A549 (cell line): ENCODE data around the gene ARMC7. TPM values are rescaled to one million over a fixed set of nuclear protein-coding genes. Genes with fewer than 3 reads are reported as not detected.

Source experiments
- ATAC-seq, 2 experiments: fragments of 200-7000 bp in 1 of 2; fragments of >200 bp in 1 of 2; cut with Nextera tagmentation in 1 of 2; cut with Tn5 transposase in 1 of 2; 3 replicates each; pipeline versions ENCODE4 v1.8.0 to v1.9.1; 2018 to 2020; ENCODE audit warnings: mild to moderate bottlenecking in 1 of 2, moderate library complexity in 1 of 2
- CTCF ChIA-PET: fragments of 300-600 bp; sonication (Branson Sonifier 250); formaldehyde crosslinking; extraction: SDS; loops from one replicate; lab custom pipeline; 2021; ENCODE audit warnings: antibody characterized with exemption, inconsistent platforms; lab: Yijun Ruan, JAX
- POLR2A ChIA-PET: fragments of 350-600 bp; formaldehyde crosslinking; extraction: SDS; loops from one replicate; lab custom pipeline; 2021; ENCODE audit warnings: antibody characterized with exemption, inconsistent platforms; lab: Yijun Ruan, JAX
- DNase-seq, 2 experiments: peaks; one replicate each; pipeline versions ENCODE4 v3.0.0 to v3.0.0-alpha.2; 2011 to 2016; ENCODE audit warnings: low read depth in 1 of 2, low spot score in 1 of 2
- FAIRE-seq: peaks from 2 replicates; lab custom pipeline; 2011; peaks lifted over from hg19 to GRCh38; lab: Jason Lieb, UNC
- H3K27ac ChIP-seq, 2 experiments: fragments of >200 bp; sonication (Bioruptor Twin); formaldehyde crosslinking; 3 replicates each; pipeline ENCODE4 v1.5.1; 2016 to 2017
- H3K4me1 ChIP-seq: fragments of >200 bp; sonication (Bioruptor Twin); formaldehyde crosslinking; 3 replicates; pipeline ENCODE4 v1.6.1; 2016
- H3K4me2 ChIP-seq: fragments of >200 bp; sonication (Bioruptor Twin); formaldehyde crosslinking; 3 replicates; pipeline ENCODE4 v1.6.1; 2016
- H3K4me3 ChIP-seq: fragments of >200 bp; sonication (Bioruptor Twin); formaldehyde crosslinking; 3 replicates; pipeline ENCODE4 v1.5.1; 2016
- H3K9me3 ChIP-seq: fragments of >200 bp; sonication (Bioruptor Twin); formaldehyde crosslinking; 3 replicates; pipeline ENCODE4 v1.6.1; 2016
- EHF ChIP-seq: fragments of 250-450 bp; sonication (Bioruptor Pico); IDR thresholded peaks from 2 replicates; pipeline ENCODE4 v1.5.0; 2020; ENCODE audit warnings: mild to moderate bottlenecking
- FOSB ChIP-seq: fragments of 250-450 bp; sonication (Bioruptor Pico); IDR thresholded peaks from 2 replicates; pipeline ENCODE4 v1.5.0; 2020; ENCODE audit warnings: mild to moderate bottlenecking, moderate library complexity
- FOSL2 ChIP-seq, 2 experiments: fragments of 450-650 bp in 1 of 2; fragments of >200 bp in 1 of 2; sonication (Bioruptor Twin) in 1 of 2; formaldehyde crosslinking; IDR thresholded peaks; 2 replicates each; pipeline versions ENCODE4 v1.5.0 to v1.6.1; 2016 to 2020; ENCODE audit warnings: mild to moderate bottlenecking in 1 of 2, moderate library complexity in 1 of 2
- HDAC2 ChIP-seq: fragments of 200-600 bp; sonication (generic); IDR thresholded peaks from 2 replicates; pipeline ENCODE4 v1.6.1; 2016
- HEYL ChIP-seq: fragments of 250-450 bp; sonication (Bioruptor Pico); IDR thresholded peaks from 2 replicates; pipeline ENCODE4 v1.8.0; 2021; ENCODE audit warnings: mild to moderate bottlenecking, moderate library complexity
- HOXB5 ChIP-seq: fragments of 250-450 bp; sonication (Bioruptor Pico); IDR thresholded peaks from 2 replicates; pipeline ENCODE4 v1.5.0; 2020; ENCODE audit warnings: mild to moderate bottlenecking, moderate library complexity
- JUN ChIP-seq, 2 experiments: fragments of >200 bp; sonication (Bioruptor Twin); formaldehyde crosslinking; IDR thresholded peaks; 2 replicates in 1 of 2; 3 replicates in 1 of 2; pipeline ENCODE4 v1.6.1; 2016 to 2017
- JUNB ChIP-seq: fragments of >200 bp; sonication (Bioruptor Twin); formaldehyde crosslinking; IDR thresholded peaks from 2 replicates; pipeline ENCODE4 v1.6.1; 2016
- KDM1A ChIP-seq: fragments of 200-600 bp; sonication (generic); IDR thresholded peaks from 2 replicates; pipeline ENCODE4 v1.6.1; 2016; ENCODE audit warnings: low read depth, mild to moderate bottlenecking
- MAFK ChIP-seq: fragments of 450-650 bp; IDR thresholded peaks from 2 replicates; pipeline ENCODE4 v1.6.1; 2014; ENCODE audit not compliant: partially characterized antibody
- NPAS2 ChIP-seq: fragments of 250-450 bp; sonication (Bioruptor Pico); IDR thresholded peaks from 2 replicates; pipeline ENCODE4 v1.8.0; 2022; ENCODE audit warnings: mild to moderate bottlenecking, moderate library complexity, borderline replicate concordance
- NR3C1 ChIP-seq: fragments of >200 bp; sonication (Bioruptor Twin); formaldehyde crosslinking; IDR thresholded peaks from 3 replicates; pipeline ENCODE4 v1.6.1; 2017
- PHF8 ChIP-seq: fragments of 200-600 bp; sonication (generic); IDR thresholded peaks from 2 replicates; pipeline ENCODE4 v1.6.1; 2016; ENCODE audit warnings: low read depth, mild to moderate bottlenecking, antibody characterized with exemption, moderate library complexity, borderline replicate concordance
- POLR2AphosphoS2 ChIP-seq: conservative IDR thresholded peaks from 2 replicates; pipeline ENCODE4 v1.6.1; 2012; ENCODE audit warnings: low read length, improper control_type of control experiment, inconsistent platforms
- RARB ChIP-seq: fragments of 250-450 bp; sonication (Bioruptor Pico); IDR thresholded peaks from 2 replicates; pipeline ENCODE4 v1.8.0; 2021; ENCODE audit warnings: mild to moderate bottlenecking, moderate library complexity
- RFX5 ChIP-seq: fragments of 450-650 bp; IDR thresholded peaks from 2 replicates; pipeline ENCODE4 v1.7.1; 2014; ENCODE audit warnings: antibody characterized with exemption, mild to moderate bottlenecking, moderate library complexity
- RNF2 ChIP-seq: fragments of 200-600 bp; sonication (generic); IDR thresholded peaks from 2 replicates; pipeline ENCODE4 v1.6.1; 2016; ENCODE audit warnings: low read depth, mild to moderate bottlenecking, antibody characterized with exemption, moderate library complexity, borderline replicate concordance
- SMC3 ChIP-seq: fragments of >200 bp; sonication (Bioruptor Twin); formaldehyde crosslinking; IDR thresholded peaks from 3 replicates; pipeline ENCODE4 v1.6.1; 2018; ENCODE audit warnings: inconsistent platforms
- SREBF2 ChIP-seq: fragments of 450-650 bp; IDR thresholded peaks from 2 replicates; pipeline ENCODE4 v1.6.1; 2014; ENCODE audit warnings: mild to moderate bottlenecking, moderate library complexity
- TP53 ChIP-seq: fragments of 250-450 bp; sonication (Bioruptor Pico); IDR thresholded peaks from 2 replicates; pipeline ENCODE4 v1.5.0; 2021; ENCODE audit warnings: mild to moderate bottlenecking, moderate library complexity
- ZC3H11A ChIP-seq: fragments of 450-650 bp; IDR thresholded peaks from 2 replicates; pipeline ENCODE4 v1.6.1; 2014; ENCODE audit warnings: antibody characterized with exemption, mild to moderate bottlenecking
- ZFP36 ChIP-seq: fragments of 450-650 bp; IDR thresholded peaks from 2 replicates; pipeline ENCODE4 v1.6.1; 2014; ENCODE audit warnings: borderline replicate concordance; ENCODE audit not compliant: partially characterized antibody
- ZNF302 ChIP-seq: fragments of 250-450 bp; sonication (Bioruptor Pico); IDR thresholded peaks from 2 replicates; pipeline ENCODE4 v1.9.0; 2021; ENCODE audit warnings: inconsistent platforms, mild to moderate bottlenecking, moderate library complexity
- WGBS: methylation state at CpG from one replicate; pipeline ENCODE4 v1.1.6; 2017; ENCODE audit errors: missing lambda C conversion rate; 5-methylcytosine and 5-hydroxymethylcytosine counted together
- polyA plus RNA-seq, 4 experiments: library from polyadenylated mRNA; depleted of rRNA in 3 of 4; stranded (reverse); fragments of >200 nt; fragmentation: RNase III in 1 of 4; extraction: RNeasy Plus Mini Kit Qiagen cat#74134 plus additional on column Dnase treatment in 1 of 4; gene quantifications; 2 replicates in 3 of 4; 3 replicates in 1 of 4; pipeline ENCODE4 v1.2.3, GENCODE V29; 2011 to 2017
- TF ChIP-seq, protein P1 (sequence below): IDR thresholded peaks from 2 replicates; pipeline ENCODE4 v1.6.1; 2012
- TF ChIP-seq, protein P2 (sequence below): fragments of 250-450 bp; sonication (Bioruptor Pico); IDR thresholded peaks from 2 replicates; pipeline ENCODE4 v1.5.0; 2021; ENCODE audit warnings: mild to moderate bottlenecking, moderate library complexity, borderline replicate concordance
- TF ChIP-seq, protein P3 (sequence below): fragments of 200-600 bp; sonication (generic); IDR thresholded peaks from 2 replicates; pipeline ENCODE4 v1.6.1; 2016; ENCODE audit warnings: antibody characterized with exemption, mild to moderate bottlenecking, moderate library complexity
- TF ChIP-seq, protein P4 (sequence below): IDR thresholded peaks from 2 replicates; pipeline ENCODE4 v1.6.1; 2012
- TF ChIP-seq, protein P5 (sequence below): fragments of 150-350 bp; IDR thresholded peaks from 2 replicates; pipeline ENCODE4 v1.6.1; 2014; ENCODE audit warnings: low read depth, mild to moderate bottlenecking, low read length
- TF ChIP-seq, protein P6 (sequence below): fragments of >200 bp; sonication (Bioruptor Twin); formaldehyde crosslinking; IDR thresholded peaks from 3 replicates; pipeline ENCODE4 v1.5.1; 2016

ARMC7 gene
- polyA plus RNA-seq, 2 of the 4 experiments (the other 2 are of a cell fraction) = 8.5 to 12.6 TPM

DNA sequence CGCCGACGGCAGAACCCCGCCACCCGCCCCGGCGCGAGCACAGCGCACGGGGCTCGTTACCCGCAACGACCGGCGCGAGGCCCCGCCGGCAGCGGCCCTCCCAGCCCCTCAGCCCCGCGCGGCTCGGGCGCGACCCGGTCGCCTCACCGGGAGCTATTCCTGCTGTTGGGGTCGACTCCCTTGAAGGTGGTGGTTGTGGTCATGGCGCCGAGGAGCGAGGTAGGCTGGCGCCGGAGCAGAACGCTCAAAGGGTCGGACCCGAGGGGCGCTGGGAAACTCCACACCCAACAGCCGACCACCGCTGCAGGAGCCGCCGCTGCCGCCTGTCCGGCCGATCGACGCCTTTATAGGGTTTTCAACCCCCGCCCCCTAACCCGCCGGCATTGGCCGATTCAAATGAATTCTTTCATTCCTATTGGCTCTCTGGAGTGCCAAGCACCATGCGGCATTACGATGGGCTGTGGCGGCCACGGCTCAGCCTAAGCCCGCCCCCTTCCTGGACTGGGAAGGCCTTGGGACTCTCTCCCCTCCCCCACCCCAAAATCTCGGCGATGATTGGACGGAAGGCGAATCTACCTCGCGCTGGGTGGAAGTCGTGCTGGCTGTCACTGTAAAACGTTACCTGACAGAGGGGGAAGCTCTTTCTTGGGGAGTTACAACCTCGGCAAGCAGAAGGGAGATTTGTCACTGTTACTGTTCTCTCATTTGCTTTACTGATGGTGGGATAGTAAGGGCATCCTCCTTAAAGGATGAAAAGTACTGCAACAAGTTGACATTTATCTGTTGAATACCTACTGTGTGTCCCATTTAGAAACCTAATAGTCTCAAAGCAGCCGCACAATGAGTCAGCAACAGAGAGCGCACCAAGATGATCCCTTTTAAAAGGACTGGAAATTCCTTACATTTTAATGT, 44.7 kb downstream of the ARMC7 start, which contains the start of gene JPT1:
JPT1 (minus strand) TSS at position 318 of the 912 bp plus-strand sequence; CDS start at position 203, 115 bp downstream.
- Histone ChIP-seq H3K4me1 (peaks cover 54% of the 10 kb centered on the region), H3K9me3 (no peaks in the 10 kb centered on the region), H3K4me3 (peak within 1 kb of the TSS; percentile 78), H3K4me2 (peak within 1 kb of the TSS; percentile 89), H3K27ac (peak within 1 kb of the TSS; percentile 85 to 95)
- ChIA-PET CTCF (interaction anchor here (0.6 to 3.1 kb wide), 8 partner anchors 10 to 193 kb away, joined by 3 to 14 read pairs (median 4); partner anchors contain the start of gene NT5C), POLR2A (interaction anchor here (0.7 to 2.3 kb wide), 22 partner anchors 9 to 136 kb away, joined by 3 to 21 read pairs (median 4); partner anchors contain the start of genes NT5C, NUP85, SLC16A5 and SUMO2)
- 3% methylated on average over 33 of the region's 67 CpGs for WGBS
- FAIRE-seq = peak; percentile 59
- peak; percentile 99 to 100 for DNase-seq
- ATAC-seq = peak; percentile 85 to 94
- TF ChIP-seq TP53 (CRISPR knock-in tag) (peak; percentile 93), SREBF2 (no peak), HDAC2 (no peak), SMC3 (no peak; the same call in 2 of the 3 replicates), MAFK (no peak), FOSL2 (IDR thresholded peaks at IDR 0.05) (no peak), FOSL2 (CRISPR knock-in tag; IDR thresholded peaks at IDR 0.05) (peak; percentile 16), ZC3H11A (no peak), RARB (CRISPR knock-in tag) (0 out of 2 replicates have a peak, but pooled peaks have one; percentile 54), EHF (CRISPR knock-in tag) (no peak), ZNF302 (CRISPR knock-in tag) (no peak), POLR2AphosphoS2 (no peak; the same call in 1 of the 2 replicates), JUN (IDR thresholded peaks at IDR 0.05) (peak; percentile 93 to 99), RFX5 (peak; percentile 47; the same call in 1 of the 2 replicates), JUNB (no peak), NR3C1 (no peak), KDM1A (no peak), ZFP36 (no peak), RNF2 (no peak), PHF8 (peak; percentile 100), FOSB (CRISPR knock-in tag) (no peak), HOXB5 (CRISPR knock-in tag) (no peak), HEYL (CRISPR knock-in tag) (no peak), NPAS2 (CRISPR knock-in tag) (no peak)
- TF ChIP-seq, protein P1, sequence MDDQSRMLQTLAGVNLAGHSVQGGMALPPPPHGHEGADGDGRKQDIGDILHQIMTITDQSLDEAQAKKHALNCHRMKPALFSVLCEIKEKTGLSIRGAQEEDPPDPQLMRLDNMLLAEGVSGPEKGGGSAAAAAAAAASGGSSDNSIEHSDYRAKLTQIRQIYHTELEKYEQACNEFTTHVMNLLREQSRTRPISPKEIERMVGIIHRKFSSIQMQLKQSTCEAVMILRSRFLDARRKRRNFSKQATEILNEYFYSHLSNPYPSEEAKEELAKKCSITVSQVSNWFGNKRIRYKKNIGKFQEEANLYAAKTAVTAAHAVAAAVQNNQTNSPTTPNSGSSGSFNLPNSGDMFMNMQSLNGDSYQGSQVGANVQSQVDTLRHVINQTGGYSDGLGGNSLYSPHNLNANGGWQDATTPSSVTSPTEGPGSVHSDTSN = peak; percentile 96
- TF ChIP-seq, protein P2, sequence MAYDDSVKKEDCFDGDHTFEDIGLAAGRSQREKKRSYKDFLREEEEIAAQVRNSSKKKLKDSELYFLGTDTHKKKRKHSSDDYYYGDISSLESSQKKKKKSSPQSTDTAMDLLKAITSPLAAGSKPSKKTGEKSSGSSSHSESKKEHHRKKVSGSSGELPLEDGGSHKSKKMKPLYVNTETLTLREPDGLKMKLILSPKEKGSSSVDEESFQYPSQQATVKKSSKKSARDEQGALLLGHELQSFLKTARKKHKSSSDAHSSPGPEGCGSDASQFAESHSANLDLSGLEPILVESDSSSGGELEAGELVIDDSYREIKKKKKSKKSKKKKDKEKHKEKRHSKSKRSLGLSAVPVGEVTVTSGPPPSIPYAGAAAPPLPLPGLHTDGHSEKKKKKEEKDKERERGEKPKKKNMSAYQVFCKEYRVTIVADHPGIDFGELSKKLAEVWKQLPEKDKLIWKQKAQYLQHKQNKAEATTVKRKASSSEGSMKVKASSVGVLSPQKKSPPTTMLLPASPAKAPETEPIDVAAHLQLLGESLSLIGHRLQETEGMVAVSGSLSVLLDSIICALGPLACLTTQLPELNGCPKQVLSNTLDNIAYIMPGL (CRISPR knock-in tag) = no peak
- TF ChIP-seq, protein P3, sequence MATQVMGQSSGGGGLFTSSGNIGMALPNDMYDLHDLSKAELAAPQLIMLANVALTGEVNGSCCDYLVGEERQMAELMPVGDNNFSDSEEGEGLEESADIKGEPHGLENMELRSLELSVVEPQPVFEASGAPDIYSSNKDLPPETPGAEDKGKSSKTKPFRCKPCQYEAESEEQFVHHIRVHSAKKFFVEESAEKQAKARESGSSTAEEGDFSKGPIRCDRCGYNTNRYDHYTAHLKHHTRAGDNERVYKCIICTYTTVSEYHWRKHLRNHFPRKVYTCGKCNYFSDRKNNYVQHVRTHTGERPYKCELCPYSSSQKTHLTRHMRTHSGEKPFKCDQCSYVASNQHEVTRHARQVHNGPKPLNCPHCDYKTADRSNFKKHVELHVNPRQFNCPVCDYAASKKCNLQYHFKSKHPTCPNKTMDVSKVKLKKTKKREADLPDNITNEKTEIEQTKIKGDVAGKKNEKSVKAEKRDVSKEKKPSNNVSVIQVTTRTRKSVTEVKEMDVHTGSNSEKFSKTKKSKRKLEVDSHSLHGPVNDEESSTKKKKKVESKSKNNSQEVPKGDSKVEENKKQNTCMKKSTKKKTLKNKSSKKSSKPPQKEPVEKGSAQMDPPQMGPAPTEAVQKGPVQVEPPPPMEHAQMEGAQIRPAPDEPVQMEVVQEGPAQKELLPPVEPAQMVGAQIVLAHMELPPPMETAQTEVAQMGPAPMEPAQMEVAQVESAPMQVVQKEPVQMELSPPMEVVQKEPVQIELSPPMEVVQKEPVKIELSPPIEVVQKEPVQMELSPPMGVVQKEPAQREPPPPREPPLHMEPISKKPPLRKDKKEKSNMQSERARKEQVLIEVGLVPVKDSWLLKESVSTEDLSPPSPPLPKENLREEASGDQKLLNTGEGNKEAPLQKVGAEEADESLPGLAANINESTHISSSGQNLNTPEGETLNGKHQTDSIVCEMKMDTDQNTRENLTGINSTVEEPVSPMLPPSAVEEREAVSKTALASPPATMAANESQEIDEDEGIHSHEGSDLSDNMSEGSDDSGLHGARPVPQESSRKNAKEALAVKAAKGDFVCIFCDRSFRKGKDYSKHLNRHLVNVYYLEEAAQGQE = peak; percentile 39; the same call in 1 of the 2 replicates
- TF ChIP-seq, protein P4, sequence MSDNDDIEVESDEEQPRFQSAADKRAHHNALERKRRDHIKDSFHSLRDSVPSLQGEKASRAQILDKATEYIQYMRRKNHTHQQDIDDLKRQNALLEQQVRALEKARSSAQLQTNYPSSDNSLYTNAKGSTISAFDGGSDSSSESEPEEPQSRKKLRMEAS = peak; percentile 88
- TF ChIP-seq, protein P5, sequence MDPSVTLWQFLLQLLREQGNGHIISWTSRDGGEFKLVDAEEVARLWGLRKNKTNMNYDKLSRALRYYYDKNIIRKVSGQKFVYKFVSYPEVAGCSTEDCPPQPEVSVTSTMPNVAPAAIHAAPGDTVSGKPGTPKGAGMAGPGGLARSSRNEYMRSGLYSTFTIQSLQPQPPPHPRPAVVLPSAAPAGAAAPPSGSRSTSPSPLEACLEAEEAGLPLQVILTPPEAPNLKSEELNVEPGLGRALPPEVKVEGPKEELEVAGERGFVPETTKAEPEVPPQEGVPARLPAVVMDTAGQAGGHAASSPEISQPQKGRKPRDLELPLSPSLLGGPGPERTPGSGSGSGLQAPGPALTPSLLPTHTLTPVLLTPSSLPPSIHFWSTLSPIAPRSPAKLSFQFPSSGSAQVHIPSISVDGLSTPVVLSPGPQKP = no peak
- TF ChIP-seq, protein P6, sequence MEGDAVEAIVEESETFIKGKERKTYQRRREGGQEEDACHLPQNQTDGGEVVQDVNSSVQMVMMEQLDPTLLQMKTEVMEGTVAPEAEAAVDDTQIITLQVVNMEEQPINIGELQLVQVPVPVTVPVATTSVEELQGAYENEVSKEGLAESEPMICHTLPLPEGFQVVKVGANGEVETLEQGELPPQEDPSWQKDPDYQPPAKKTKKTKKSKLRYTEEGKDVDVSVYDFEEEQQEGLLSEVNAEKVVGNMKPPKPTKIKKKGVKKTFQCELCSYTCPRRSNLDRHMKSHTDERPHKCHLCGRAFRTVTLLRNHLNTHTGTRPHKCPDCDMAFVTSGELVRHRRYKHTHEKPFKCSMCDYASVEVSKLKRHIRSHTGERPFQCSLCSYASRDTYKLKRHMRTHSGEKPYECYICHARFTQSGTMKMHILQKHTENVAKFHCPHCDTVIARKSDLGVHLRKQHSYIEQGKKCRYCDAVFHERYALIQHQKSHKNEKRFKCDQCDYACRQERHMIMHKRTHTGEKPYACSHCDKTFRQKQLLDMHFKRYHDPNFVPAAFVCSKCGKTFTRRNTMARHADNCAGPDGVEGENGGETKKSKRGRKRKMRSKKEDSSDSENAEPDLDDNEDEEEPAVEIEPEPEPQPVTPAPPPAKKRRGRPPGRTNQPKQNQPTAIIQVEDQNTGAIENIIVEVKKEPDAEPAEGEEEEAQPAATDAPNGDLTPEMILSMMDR = no peak
